HTERT RPE-1 (cell line): ENCODE data around the gene TAL2.
"Not testable (repeated sequence)": the region's sequence is repeated elsewhere in the genome, so short reads cannot be mapped to it uniquely, and the experiment has no call there.

ENCODE experiments used
- in situ Hi-C: fragments of 300-500 bp; cut with MboI; formaldehyde crosslinking; loops from 4 replicates; pipeline ENCODE4 v1.14.3; 2020; ENCODE audit warnings: low sequenced_read_pairs

Gene TAL2

GRCh38 chr9:105703638-105704037 is 41.4 kb downstream of the TAL2 start:
- in situ Hi-C loops: not testable (repeated sequence)

GRCh38 chr9:105706156-105706555 is 43.9 kb downstream of the TAL2 start:
- in situ Hi-C loops: no loop called here

GRCh38 chr9:105708405-105708804 is 46.1 kb downstream of the TAL2 start:
- in situ Hi-C loops: no loop called here

- in situ Hi-C loops: no loop called here
Measured at GRCh38 chr9:105710638-105711037, 48.4 kb downstream of the TAL2 start.

GRCh38 chr9:105711867-105712266 is 49.6 kb downstream of the TAL2 start:
- in situ Hi-C loops: no loop called here

GRCh38 chr9:105712297-105712696 is 50.0 kb downstream of the TAL2 start:
- in situ Hi-C loops: no loop called here
